PC-3 (cell line): ENCODE data around the gene ARID3C. TPM values are rescaled to one million over a fixed set of nuclear protein-coding genes. Genes with fewer than 3 reads are reported as not detected.
A peak's percentile ranks its signal among the peaks of the same experiment; 100 is the strongest.

ENCODE experiments used
- ATAC-seq: fragments of 200-7000 bp; cut with Tn5 transposase; 2 replicates; pipeline ENCODE4 v1.9.1; 2020; ENCODE audit warnings: mild to moderate bottlenecking, moderate library complexity
- BruUV-seq: library from RNA; stranded (reverse); fragments of 400-500 nt; replicated peaks from 2 replicates; lab custom pipeline; 2021; lab: Mats Ljungman, UMichigan
- CTCF ChIA-PET: fragments of 300-600 bp; sonication (Branson Sonifier 250); formaldehyde crosslinking; loops from one replicate; lab custom pipeline; 2022; ENCODE audit warnings: antibody characterized with exemption; lab: Charles Lee
- POLR2A ChIA-PET: fragments of 300-600 bp; sonication (Branson Sonifier 250); formaldehyde crosslinking; loops from one replicate; lab custom pipeline; 2022; ENCODE audit warnings: antibody characterized with exemption; ENCODE audit not compliant: unreplicated experiment; lab: Charles Lee
- DNase-seq: peaks from one replicate; pipeline ENCODE4 v3.0.0-alpha.2; 2015
- H2AFZ ChIP-seq: fragments of 300-600 bp; sonication (generic); 2 replicates; pipeline ENCODE4 v1.6.0; 2016; ENCODE audit warnings: antibody characterized with exemption, low read length
- H3F3A ChIP-seq: fragments of 300-600 bp; sonication (generic); one replicate; pipeline ENCODE4 v1.6.0; 2017; ENCODE audit warnings: antibody characterized with exemption, low read length, control low read depth, mild to moderate bottlenecking; ENCODE audit not compliant: unreplicated experiment
- H3K27ac ChIP-seq: fragments of 300-600 bp; sonication (generic); 2 replicates; pipeline ENCODE4 v1.5.1; 2016; ENCODE audit warnings: mild to moderate bottlenecking, low read length
- H3K27me3 ChIP-seq: fragments of 300-600 bp; sonication (generic); 2 replicates; pipeline ENCODE4 v1.6.1; 2016; ENCODE audit warnings: low read length, mixed read lengths
- H3K36me3 ChIP-seq: fragments of 300-600 bp; sonication (generic); 2 replicates; pipeline ENCODE4 v1.6.1; 2016; ENCODE audit warnings: low read depth, mixed run types, low read length, mixed read lengths
- H3K4me1 ChIP-seq: fragments of 300-600 bp; sonication (generic); 2 replicates; pipeline ENCODE4 v1.5.1; 2016; ENCODE audit warnings: low read length; ENCODE audit not compliant: insufficient read depth
- H3K4me2 ChIP-seq: fragments of 300-600 bp; sonication (generic); 2 replicates; pipeline ENCODE4 v1.6.0; 2016; ENCODE audit warnings: low read length
- H3K4me3 ChIP-seq: fragments of 300-600 bp; sonication (generic); 2 replicates; pipeline ENCODE4 v1.5.1; 2016; ENCODE audit warnings: mild to moderate bottlenecking, low read length, mixed read lengths
- H3K79me2 ChIP-seq: fragments of 300-600 bp; sonication (generic); 2 replicates; pipeline ENCODE4 v1.6.1; 2017; ENCODE audit warnings: low read length, mixed read lengths
- H3K9ac ChIP-seq: fragments of 300-600 bp; sonication (generic); 2 replicates; pipeline ENCODE4 v1.6.0; 2016; ENCODE audit warnings: mild to moderate bottlenecking, low read length
- H3K9me2 ChIP-seq: fragments of 300-600 bp; sonication (generic); replicated peaks from 2 replicates; pipeline ENCODE4 v1.6.1; 2016; ENCODE audit warnings: mixed run types, low read length, mixed read lengths
- H3K9me3 ChIP-seq: fragments of 300-600 bp; sonication (generic); 2 replicates; pipeline ENCODE4 v1.6.1; 2016; ENCODE audit warnings: low read length, mixed read lengths
- H4K20me1 ChIP-seq: fragments of 300-600 bp; sonication (generic); 2 replicates; pipeline ENCODE4 v1.6.1; 2016; ENCODE audit warnings: low read length, mixed read lengths
- CTCF ChIP-seq: fragments of 300-600 bp; sonication (generic); conservative IDR thresholded peaks from 2 replicates; pipeline ENCODE4 v1.5.1; 2017; ENCODE audit warnings: antibody characterized with exemption, low read depth, mild to moderate bottlenecking, low read length
- EZH2 ChIP-seq: fragments of 300-600 bp; sonication (generic); IDR thresholded peaks from one replicate; pipeline ENCODE4 v1.6.1; 2017; ENCODE audit warnings: antibody characterized with exemption, mild to moderate bottlenecking, low read length; ENCODE audit not compliant: unreplicated experiment
- EZH2phosphoT487 ChIP-seq: fragments of 300-600 bp; sonication (generic); IDR thresholded peaks from 2 replicates; pipeline ENCODE4 v1.6.1; 2018; ENCODE audit warnings: mild to moderate bottlenecking, antibody characterized with exemption, low read length, borderline replicate concordance
- intact Hi-C: fragments of 100-400 bp; cut with micrococcal nuclease; formaldehyde crosslinking; loops from 2 replicates; pipeline ENCODE4 v1.9.0; 2023
- total RNA-seq: library from RNA; depleted of rRNA; stranded (reverse); fragments of >200 nt; gene quantifications from 2 replicates; pipeline ENCODE4 v1.2.3, GENCODE V29; 2014

ARID3C gene
- total RNA-seq, 1 experiment from 2014 or later = not detected

- Histone ChIP-seq H3K9me2 (no peaks in the 10 kb centered on the region), H3K9ac (no peak overlapping the region), H3K79me2 (no peaks in the 10 kb centered on the region), H4K20me1 (no peaks in the 10 kb centered on the region), H3K4me1 (no peaks in the 10 kb centered on the region), H3K9me3 (no peaks in the 10 kb centered on the region), H3K36me3 (no peaks in the 10 kb centered on the region), H3K27ac (no peak overlapping the region), H3K4me3 (no peak overlapping the region), H3K4me2 (peak overlapping the region; percentile 56), H3F3A (no peaks in the 10 kb centered on the region), H2AFZ (no peak overlapping the region), H3K27me3 (peaks cover 51% of the 10 kb centered on the region)
- DNase-seq (peak; percentile 71), ATAC-seq (peak; percentile 90)
- CTCF ChIA-PET = interaction anchor here (0.6 to 1.9 kb wide), 5 partner anchors 11 to 188 kb away, joined by 3 to 15 read pairs (median 3); no protein-coding TSS in a partner anchor
- no TSS peak for BruUV-seq
- POLR2A ChIA-PET = no interaction called here
- TF ChIP-seq EZH2 (no peak), CTCF (peak; percentile 65)
- intact Hi-C loops = loop anchor here (2.0 to 5.0 kb wide), 3 partner anchors 89 to 187 kb away; no protein-coding TSS in a partner anchor
Observed at GRCh38 chr9:34591248-34591916, 37.5 kb downstream of the ARID3C start.

GRCh38 chr9:34590381-34591247 is 38.3 kb downstream of the ARID3C start:
- Histone ChIP-seq H2AFZ (no peak overlapping the region), H3K79me2 (no peaks in the 10 kb centered on the region), H3K4me3 (no peak overlapping the region), H3K36me3 (no peaks in the 10 kb centered on the region), H3K9ac (no peak overlapping the region), H3K27me3 (peaks cover 55% of the 10 kb centered on the region), H3F3A (no peaks in the 10 kb centered on the region), H3K9me3 (no peaks in the 10 kb centered on the region), H3K4me2 (no peak overlapping the region), H3K9me2 (no peaks in the 10 kb centered on the region), H4K20me1 (no peaks in the 10 kb centered on the region), H3K27ac (no peak overlapping the region), H3K4me1 (no peaks in the 10 kb centered on the region)
- ChIA-PET CTCF (interaction anchor here (1.9 kb wide), 1 partner anchor 187 kb away, joined by 15 read pairs; no protein-coding TSS in a partner anchor), POLR2A (no interaction called here)
- intact Hi-C loops = loop anchor here (2.0 to 5.0 kb wide), 3 partner anchors 88 to 186 kb away; no protein-coding TSS in a partner anchor
- no TSS peak for BruUV-seq
- TF ChIP-seq CTCF (no peak), EZH2 (no peak), EZH2phosphoT487 (no peak)
- no peak for ATAC-seq
- no peak for DNase-seq
